Measurements from ENCODE around the gene SH3D21. TPM values are rescaled to one million over a fixed set of nuclear protein-coding genes. Genes with fewer than 3 reads are reported as not detected.

The SH3D21 gene
- total RNA-seq, 1 experiment from 2014 or later = 18.3 TPM

GRCh38 chr1:36352910-36353878, 47.0 kb downstream of the SH3D21 start:
- Mint-ChIP-seq H3K36me3 (ENCODE audit: insufficient read depth in 1 of 3, low read depth in 3 of 3) (peaks cover 22 to 52% (median 30%) of the 10 kb centered on the region in 3 experiments; a peak in 6 of 7 replicates), H3K27ac (peak overlapping the region in 1 of 3 experiments; percentile 55; a peak in 1 of 7 replicates), H3K27me3 (ENCODE audit: low read depth) (no peaks in the 10 kb centered on the region), H3K9me3 (no peaks in the 10 kb centered on the region), H3K4me1 (peaks cover 7 to 11% of the 10 kb centered on the region in 2 experiments), H3K4me3 (no peak overlapping the region)
- no peak for DNase-seq
- no peaks in the 10 kb centered on the region for H3K27me3 ChIP-seq (ENCODE audit: insufficient read depth, low read length)
- H3K14ac ChIP-seq (ENCODE audit: insufficient read depth, low read length) = no peak overlapping the region
- H2AFZ ChIP-seq (ENCODE audit: low read length) = no peak overlapping the region
- no peak overlapping the region for H2BK120ac ChIP-seq (ENCODE audit: low read depth, low read length, poor library complexity, severe bottlenecking)
- H4K91ac ChIP-seq (ENCODE audit: insufficient read length, low read depth, low read length) = no peak overlapping the region
- no peak overlapping the region for H3K23ac ChIP-seq (ENCODE audit: insufficient read length, low read depth, low read length)
- H3K4me2 ChIP-seq (ENCODE audit: insufficient read depth, insufficient read length, low read length) = no peak overlapping the region
- no peak overlapping the region for H2AK5ac ChIP-seq (ENCODE audit: insufficient read length, low read length)
- no peaks in the 10 kb centered on the region for H3K79me2 ChIP-seq (ENCODE audit: insufficient read depth, low read length)
- H2BK12ac ChIP-seq (ENCODE audit: insufficient read length, low read depth, low read length) = no peak overlapping the region
- H4K5ac ChIP-seq (ENCODE audit: insufficient read length, low read depth, low read length) = no peak overlapping the region
- 0 out of 2 replicates have a peak, but pooled peaks cover 2% of the 10 kb centered on the region for H3K4me1 ChIP-seq (ENCODE audit: insufficient read depth, low read length)
- no CpG with 5 or more reads among the region's 15 CpGs for WGBS (ENCODE audit: extremely low coverage, insufficient read length, low lambda C conversion rate)
- no peak overlapping the region for H3K4ac ChIP-seq (ENCODE audit: low read depth, low read length)
- H4K8ac ChIP-seq (replicated peaks; ENCODE audit: insufficient read length, low read depth, low read length) = no peak overlapping the region
- H4K20me1 ChIP-seq (ENCODE audit: control insufficient read depth, insufficient read depth, insufficient read length) = no peaks in the 10 kb centered on the region
- no peak overlapping the region for H3K9ac ChIP-seq (ENCODE audit: extremely low read depth, insufficient read length, low read length)
- TF ChIP-seq CTCF (conservative IDR thresholded peaks at IDR 0.05) = no peak
- H3K23me2 ChIP-seq (ENCODE audit: insufficient read length, low read depth, low read length, poor library complexity, severe bottlenecking) = no peaks in the 10 kb centered on the region
- H2BK5ac ChIP-seq (ENCODE audit: insufficient read length, low read length) = no peak overlapping the region
- no peak overlapping the region for H3T11ph ChIP-seq (ENCODE audit: low read length)
- H3K9me3 ChIP-seq (ENCODE audit: control insufficient read depth, low read depth, low read length) = no peaks in the 10 kb centered on the region
- H2BK20ac ChIP-seq (ENCODE audit: low read depth, low read length, poor library complexity, severe bottlenecking) = no peak overlapping the region
- no peak overlapping the region for H2BK15ac ChIP-seq (ENCODE audit: low read depth, low read length)
- H3K56ac ChIP-seq (ENCODE audit: insufficient read length, low read depth, low read length) = no peak overlapping the region
- H3K18ac ChIP-seq (ENCODE audit: insufficient read length, low read depth, low read length) = no peak overlapping the region
- H3K79me1 ChIP-seq (ENCODE audit: insufficient read depth, low read depth, low read length, poor library complexity, severe bottlenecking) = no peaks in the 10 kb centered on the region
- H3K27ac ChIP-seq (ENCODE audit: insufficient read length, low read depth, low read length) = no peak overlapping the region

All from H9 (cell line).